RPMI7951 (cell line): ENCODE data around the gene CPN2. TPM values are rescaled to one million over a fixed set of nuclear protein-coding genes. Genes with fewer than 3 reads are reported as not detected.

Source experiments
- DNase-seq: peaks from one replicate; pipeline ENCODE4 v3.0.0-alpha.2; 2012; ENCODE audit warnings: low read depth
- total RNA-seq: library from RNA; depleted of rRNA; stranded (reverse); fragments of >200 nt; shearing (Covaris generic); gene quantifications from 2 replicates; pipeline ENCODE4 v1.2.3, GENCODE V29; 2014

CPN2 gene
- total RNA-seq, 1 experiment from 2014 or later: not detected

DNA sequence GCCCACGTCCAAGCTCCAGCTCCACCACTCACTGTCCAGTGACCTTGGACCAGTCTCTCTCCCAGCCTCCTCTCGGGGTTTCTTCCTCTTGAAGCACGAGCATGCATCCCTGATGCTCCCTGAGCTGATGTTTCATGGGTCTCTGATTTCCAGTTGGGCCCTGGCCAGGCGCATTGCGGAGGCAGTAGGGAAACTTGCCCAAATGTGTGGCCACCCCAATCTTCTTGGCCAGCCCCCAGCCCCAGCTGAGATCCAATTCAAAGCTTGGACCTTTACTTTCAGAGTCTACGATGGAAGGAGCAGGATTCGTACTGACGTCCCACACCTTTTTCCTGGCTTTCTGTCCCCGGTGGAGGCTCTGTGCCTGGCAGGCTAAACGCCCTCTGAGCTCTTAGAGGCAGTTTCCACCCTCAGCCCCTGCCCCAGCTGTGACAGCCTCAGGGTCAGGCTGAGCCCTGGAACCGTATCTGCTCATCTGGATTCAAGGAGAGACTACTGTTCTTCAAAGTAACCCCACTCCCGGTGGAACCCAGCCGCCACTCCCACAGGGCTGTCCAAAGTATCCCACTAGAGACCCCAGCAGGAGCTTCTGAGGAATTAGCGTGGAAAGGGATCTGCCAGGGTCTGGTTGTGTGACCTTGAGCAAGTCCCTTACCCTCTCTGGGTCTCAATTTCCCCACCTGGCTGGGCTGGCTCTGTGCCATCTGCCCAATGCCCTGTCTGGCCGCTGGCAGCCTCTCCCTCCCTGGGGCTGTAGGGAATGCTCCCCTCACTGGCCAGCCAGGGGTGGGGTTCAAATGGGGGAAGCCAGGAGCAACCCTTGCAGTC, 37.4 kb downstream of the CPN2 start:
- DNase-seq: no peak

DNA sequence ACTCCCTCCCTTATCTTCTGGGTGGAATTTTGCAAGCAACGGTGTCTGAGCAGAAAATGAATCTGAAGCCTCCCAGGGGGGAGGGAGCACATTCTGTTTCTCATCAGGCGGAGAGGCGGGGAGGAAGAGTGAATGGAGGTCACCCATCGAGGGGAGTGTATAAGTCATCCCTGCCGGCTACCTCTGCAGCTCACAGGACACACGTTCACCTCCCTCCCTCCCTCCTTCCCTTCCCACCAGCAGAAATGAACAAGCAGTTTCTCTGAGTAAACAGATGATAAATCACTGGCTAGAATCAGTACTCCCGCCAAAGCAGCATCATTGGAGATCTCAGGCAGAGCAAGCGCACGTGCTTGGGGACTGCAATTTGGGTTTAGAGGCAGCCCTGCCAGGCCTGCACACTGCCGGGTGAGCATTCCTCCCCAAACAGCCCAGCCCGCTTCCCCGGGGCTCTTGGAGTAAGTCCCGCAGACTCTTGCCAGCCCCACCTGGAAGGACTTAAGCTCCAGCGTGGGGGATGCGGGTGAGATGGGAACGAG, 38.3 kb downstream of the CPN2 start:
- no peak for DNase-seq

DNA sequence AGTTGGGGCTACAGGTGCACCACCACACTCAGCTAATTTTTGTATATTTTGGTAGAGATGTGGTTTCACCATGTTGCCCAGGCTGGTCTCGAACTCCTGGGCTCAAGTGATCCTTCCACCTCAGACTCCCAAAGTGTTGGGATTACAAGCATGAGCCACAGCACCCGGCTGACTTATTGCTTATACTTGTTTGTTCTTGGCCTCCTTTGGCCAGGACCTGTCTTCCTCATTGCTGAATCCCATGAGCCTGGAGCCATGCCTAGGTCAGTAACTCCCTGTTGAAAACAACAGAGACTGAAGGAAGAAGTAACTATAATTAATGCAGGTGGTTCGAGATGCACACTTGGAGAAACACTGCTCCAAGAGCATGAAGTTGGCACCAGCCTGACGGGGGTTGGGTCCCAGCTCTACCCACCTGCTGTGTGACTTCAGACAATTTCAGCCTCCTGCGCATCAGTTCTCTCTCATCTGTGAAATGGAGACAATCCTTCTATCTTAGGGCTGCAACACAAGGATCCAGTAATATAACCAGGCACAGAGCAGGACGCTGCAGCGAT, 38.9 kb downstream of the CPN2 start:
- DNase-seq: no peak

GRCh38 chr3:194311000-194311399, 40.1 kb downstream of the CPN2 start:
- no peak for DNase-seq

GRCh38 chr3:194310060-194310835, 40.9 kb downstream of the CPN2 start:
- no peak for DNase-seq

DNA sequence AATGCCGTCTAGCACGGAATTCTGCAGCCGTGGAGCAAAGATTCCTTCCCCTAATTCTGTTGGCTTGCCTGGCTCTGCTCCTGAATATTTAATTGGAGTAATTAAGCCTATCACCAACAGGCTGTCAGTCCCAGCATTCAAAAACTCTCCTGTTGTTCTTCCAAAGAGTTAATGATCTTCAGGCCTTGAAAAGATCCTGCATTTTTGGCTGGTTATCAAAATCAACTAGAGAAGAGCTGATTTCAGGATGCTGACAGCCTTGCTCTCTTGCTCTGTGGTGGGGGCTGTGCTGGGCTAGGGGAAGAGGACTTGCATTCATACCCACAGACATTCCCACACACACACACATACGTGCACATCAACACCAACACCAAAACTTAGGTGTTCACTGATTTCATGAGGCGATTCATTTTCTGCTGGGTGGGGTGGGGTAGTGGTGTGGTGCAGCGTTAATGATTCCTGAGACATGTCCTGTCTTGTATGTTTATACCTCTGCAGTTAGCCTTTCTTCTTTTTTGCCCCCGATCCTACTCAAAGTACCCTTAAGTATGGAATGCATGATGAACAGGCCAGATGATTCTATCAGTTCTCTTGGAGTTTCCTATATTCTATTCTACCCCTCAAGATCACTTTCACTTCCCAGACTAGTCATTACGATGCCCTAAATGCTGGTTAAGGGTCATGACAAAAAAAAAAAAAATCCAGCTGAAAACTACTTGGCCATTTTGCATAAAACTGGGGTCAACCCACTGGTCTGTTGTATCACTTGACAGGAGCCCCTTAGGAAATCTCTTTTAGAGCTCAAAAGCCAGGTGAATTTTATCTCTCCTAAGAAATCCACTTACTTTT, 42.3 kb downstream of the CPN2 start:
- DNase-seq: no peak

DNA sequence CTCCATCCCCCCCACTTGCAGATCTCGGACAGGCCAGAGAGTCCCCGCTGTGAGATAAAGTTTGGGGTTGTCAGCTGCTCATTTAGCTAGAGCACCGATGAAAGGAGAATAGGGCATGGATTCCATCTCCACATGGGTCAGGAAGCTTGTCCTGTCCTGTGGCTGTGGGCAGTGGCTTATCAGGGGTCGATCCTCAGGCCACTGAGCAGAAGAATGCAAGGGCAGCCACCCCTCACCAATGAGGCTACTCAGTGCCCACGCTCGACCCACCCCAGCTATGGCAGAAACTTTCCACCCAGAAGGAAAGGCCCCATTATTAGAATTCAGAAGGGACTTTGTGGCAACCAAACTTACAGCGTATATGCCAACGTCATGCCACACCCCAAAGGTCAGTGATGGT, 43.3 kb downstream of the CPN2 start:
- DNase-seq: no peak

DNA sequence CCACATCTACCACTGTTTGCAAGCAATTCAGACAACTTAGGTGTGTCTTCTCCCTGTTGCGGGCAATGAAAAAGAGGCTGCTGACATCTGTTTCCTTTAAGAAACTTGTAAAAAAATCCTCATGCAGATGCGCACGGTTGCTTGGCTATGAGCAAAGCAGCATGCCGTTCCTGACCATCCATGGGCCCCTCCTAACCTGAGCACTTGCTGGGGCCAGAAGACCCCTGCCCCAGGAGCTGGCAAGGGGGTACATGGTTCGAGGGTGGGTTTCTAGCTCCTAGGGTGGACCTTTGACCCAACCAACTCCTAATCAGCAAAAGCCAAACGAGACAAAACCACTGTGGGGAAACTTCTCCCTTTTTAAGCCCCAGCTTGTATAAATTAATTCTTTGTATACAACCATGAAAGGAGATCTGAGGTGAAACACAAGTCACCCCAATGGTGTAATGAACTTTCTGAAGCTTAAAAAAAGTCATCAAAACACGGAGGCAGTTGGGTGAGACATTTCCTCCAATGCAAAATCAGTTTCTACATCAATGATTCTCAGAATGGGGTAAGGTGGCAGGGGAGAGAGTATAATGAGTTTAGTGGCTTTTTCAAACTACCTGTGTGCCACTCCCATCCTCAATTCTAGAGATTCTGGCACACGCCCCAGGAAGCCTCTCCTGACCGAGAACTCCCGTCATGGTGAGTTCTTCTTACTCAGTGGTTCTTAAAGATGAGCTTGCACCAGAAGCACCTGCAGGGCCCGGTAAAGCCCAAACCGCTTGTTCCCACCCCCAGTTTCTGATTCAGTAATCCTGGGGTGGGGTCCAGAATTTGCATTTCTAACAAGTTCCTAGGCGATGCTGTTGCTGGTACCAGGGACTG, 44.1 kb downstream of the CPN2 start:
- DNase-seq: no peak

- no peak for DNase-seq
These were observed 44.9 kb downstream of the CPN2 start for GRCh38 chr3:194306109-194306686.

- DNase-seq: no peak
These were observed 45.6 kb downstream of the CPN2 start for GRCh38 chr3:194305356-194306108.

DNA sequence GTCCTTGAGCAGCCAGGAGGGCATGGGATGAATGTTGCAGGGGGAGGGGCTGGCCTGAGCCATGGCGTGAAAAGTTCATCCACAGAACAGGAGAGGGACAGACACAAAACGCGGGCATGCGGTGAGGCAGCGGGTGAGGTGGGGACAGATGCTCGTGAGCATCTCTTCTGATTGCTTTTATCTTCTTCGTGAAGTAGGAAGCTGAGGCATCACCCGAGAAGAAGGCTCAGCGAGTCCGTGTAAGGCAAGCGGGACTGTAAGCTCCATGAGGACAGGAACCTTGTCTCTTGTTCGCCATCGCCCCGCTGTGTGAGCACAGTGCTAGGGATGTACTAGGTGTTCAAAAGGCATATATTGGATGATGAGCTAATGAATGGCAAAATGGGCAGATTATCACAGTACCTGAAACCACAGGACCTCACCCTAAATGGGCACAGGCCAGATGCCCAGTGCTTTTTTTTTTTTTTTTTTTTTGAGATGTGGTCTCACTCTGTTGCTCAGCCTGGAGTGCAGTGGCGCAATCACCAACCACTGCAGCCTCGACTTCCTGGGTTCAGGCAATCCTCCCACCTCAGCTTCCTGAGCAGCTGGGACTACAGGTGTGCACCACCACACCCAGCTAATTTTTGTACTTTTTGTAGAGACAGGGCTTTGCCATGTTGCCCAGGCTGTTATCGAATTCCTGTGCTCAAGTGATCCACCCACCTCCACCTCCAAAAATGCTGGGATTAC, 46.8 kb downstream of the CPN2 start:
- DNase-seq: no peak

GRCh38 chr3:194303749-194304148, 47.4 kb downstream of the CPN2 start:
- DNase-seq: no peak

DNA sequence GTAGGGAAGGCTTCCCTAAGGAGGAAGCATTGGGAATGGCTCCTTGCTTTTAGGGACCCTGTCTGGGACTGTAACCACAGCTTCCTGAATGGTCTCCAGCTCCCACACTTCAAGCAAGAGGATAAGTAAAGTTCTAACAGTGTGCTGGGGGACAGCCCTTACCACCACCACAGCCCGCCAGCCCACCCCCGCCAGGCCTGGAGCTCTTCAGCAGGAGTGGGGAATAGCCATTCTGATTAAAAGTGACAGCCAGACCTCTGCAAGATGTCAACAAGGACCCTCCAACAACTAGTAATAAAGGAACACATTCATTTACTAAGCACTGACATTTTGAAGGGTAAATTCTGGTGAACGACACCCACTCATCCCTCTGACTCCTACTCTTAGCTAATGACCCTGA, 49.4 kb downstream of the CPN2 start:
- DNase-seq: no peak

GRCh38 chr3:194300936-194301335, 50.2 kb downstream of the CPN2 start:
- DNase-seq: no peak

DNA sequence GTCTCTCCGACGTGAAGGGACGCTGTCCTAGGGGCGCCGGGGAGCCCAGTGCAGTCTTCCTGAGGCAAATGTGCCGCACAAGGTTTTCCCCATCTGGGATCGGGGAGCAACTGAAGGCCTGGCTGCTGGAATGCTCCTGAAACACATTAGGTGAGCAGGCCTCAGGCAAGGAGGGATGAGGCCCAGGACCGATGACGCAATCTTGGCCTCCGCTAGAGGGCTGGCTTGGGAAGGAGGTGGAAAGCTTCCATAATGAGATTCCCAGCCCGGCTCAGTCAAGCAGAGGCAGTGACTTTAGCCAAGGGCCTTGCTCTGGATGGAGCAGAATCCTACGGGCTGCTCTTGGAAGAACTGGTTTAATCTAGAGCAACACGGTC, 50.8 kb downstream of the CPN2 start:
- DNase-seq: peak; percentile 92

- DNase-seq: no peak
These were observed 52.5 kb downstream of the CPN2 start for GRCh38 chr3:194298331-194299227.

DNA sequence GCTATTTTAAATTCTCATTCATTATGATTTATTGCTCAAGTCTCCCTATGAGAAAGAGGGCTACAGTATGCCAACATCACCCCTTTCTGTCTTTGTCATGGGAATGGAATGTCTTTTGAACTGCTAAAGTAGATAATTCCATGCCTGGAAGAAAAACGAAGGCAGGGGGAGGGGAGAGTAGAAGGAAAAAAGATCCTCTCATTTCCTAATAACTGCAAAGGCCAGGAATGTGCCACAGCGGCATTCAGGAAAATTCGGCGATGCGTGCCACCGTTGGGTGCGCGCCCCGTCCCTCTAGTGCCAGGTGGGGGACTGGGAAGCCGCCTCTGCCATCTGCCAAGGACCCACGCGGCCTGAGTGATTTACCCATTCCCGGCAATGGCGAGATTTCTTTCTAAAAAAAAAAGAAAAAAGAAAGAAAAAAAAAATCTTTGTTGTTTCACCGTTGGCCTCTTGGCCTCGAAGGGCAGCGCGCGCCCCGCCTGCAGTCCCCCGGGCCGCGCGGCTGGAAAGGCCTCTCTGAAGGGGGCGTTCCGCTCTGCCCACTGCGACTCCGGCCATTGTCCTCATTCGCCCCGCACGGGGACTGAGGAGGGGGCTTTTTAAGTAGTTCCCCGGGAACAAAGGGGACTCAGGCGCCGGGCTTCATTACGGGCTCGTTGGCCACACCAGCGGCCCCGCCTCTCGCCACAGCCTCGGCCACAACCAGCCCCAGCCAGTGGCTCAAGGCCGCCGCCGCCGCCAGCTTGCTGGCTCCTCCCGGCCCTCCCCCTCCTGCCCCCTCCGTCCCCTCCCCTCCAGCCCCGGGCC, 54.5 kb downstream of the CPN2 start:
- DNase-seq: peak; percentile 94
